PFSK-1 (cell line): ENCODE results near the gene C9orf85.

ENCODE experiments used
- POLR2AphosphoS5 ChIP-seq: IDR thresholded peaks from 2 replicates; pipeline ENCODE4 v1.6.1; 2012; ENCODE audit warnings: low read depth, mild to moderate bottlenecking, control low read depth, low read length, moderate library complexity
- SIN3A ChIP-seq: IDR thresholded peaks from 2 replicates; pipeline ENCODE4 v1.6.1; 2012; ENCODE audit warnings: mild to moderate bottlenecking, low read length, moderate library complexity, borderline replicate concordance; ENCODE audit not compliant: insufficient read depth
- TAF1 ChIP-seq: IDR thresholded peaks from 2 replicates; pipeline ENCODE4 v1.6.1; 2012; ENCODE audit warnings: low read length, control low read depth, borderline replicate concordance; ENCODE audit not compliant: insufficient read depth

DNA sequence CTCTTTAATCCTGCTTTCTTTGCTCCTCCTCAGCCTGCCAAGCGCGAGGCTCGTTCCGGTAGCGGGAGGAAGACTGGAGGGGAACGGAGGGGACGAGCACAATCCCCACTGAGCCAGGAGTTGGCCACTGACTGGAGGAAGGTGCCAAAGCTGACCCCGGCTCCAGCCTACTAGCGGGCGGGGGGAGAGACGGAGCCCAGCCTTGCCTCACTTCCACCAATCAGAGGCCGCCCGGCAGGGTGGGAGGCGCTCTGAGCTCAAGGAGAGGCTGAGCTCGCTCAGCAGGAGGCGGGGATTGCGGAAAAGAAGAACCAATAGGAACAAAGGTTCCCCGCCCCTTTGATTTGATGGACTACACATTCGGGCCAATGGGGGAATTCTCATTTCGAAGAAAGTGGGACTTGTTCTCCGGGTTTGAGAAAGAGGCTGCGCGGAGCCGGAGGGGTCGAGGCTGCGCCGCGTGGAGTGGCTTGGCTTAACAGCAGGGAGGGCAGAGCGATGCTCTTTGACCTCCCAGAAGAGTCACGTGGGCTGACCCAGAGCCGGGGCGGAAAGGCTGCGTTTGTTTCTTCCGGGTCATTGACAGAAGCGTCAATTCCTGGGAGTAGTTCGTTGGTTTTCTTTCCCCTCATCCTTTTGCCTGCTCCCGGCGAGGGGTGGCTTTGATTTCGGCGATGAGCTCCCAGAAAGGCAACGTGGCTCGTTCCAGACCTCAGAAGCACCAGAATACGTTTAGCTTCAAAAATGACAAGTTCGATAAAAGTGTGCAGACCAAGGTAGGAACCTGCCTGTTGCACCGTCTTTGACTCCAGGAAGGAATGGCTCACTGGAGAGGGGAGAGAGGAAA, at the start of gene C9orf85, which contains the start of gene ABHD17B:
- TF ChIP-seq SIN3A = no peak
- peak; percentile 98 for TF ChIP-seq TAF1
- peak; percentile 91 for TF ChIP-seq POLR2AphosphoS5
